Vagina (tissue), 2 donors: ENCODE data around the gene LRP2.

ENCODE experiments used
- POLR2A ChIP-seq, 2 donors: fragments of 450-650 bp; IDR thresholded peaks; one replicate each; pipeline ENCODE4 v1.6.1; 2017; ENCODE audit warnings: antibody characterized with exemption in 2 of 2, mild to moderate bottlenecking in 2 of 2, moderate library complexity in 2 of 2
- POLR2AphosphoS5 ChIP-seq, 2 donors: sonication (generic); formaldehyde crosslinking; IDR thresholded peaks; one replicate each; pipeline ENCODE4 v1.9.0; 2017; ENCODE audit warnings: antibody characterized with exemption in 2 of 2, mild to moderate bottlenecking in 2 of 2, low read depth in 1 of 2; ENCODE audit not compliant: insufficient read depth in 1 of 2
- TF ChIP-seq, protein P1 (sequence below), 3 experiments: fragments of 450-650 bp in 2 of 3; fragments of 200-600 bp in 1 of 3; sonication (generic) in 1 of 3; IDR thresholded peaks; one replicate each; pipeline ENCODE4 v1.5.1; 2017 to 2019; ENCODE audit warnings: antibody characterized with exemption in 3 of 3, mild to moderate bottlenecking in 2 of 3, moderate library complexity in 2 of 3

DNA sequence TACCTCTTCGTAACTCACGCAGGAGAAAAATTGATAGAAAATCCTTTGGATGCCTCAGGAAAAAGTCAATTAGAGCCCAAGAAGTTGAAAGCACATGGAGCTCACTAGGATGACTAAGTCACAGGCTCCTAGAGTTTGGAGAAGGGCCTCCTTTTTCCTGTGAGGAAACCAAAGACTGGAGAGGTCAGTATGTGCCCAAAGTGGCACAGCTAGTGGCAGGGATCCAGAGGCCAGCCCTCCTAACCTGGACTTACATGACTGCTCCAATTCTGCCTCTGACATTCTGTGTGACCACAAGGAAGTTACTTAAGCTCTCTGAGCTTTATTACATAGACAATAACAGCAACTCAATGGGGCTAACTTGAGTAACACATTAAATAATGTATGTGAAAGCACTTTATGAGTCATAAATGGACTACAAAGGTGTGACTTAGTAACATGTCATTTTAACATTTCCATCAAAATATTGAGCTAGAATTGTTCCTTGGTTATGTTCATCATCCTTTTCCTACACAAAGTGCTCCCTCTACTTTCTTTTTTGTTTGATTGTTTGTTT lies 201.3 kb downstream of the LRP2 start:
- TF ChIP-seq, protein P1, sequence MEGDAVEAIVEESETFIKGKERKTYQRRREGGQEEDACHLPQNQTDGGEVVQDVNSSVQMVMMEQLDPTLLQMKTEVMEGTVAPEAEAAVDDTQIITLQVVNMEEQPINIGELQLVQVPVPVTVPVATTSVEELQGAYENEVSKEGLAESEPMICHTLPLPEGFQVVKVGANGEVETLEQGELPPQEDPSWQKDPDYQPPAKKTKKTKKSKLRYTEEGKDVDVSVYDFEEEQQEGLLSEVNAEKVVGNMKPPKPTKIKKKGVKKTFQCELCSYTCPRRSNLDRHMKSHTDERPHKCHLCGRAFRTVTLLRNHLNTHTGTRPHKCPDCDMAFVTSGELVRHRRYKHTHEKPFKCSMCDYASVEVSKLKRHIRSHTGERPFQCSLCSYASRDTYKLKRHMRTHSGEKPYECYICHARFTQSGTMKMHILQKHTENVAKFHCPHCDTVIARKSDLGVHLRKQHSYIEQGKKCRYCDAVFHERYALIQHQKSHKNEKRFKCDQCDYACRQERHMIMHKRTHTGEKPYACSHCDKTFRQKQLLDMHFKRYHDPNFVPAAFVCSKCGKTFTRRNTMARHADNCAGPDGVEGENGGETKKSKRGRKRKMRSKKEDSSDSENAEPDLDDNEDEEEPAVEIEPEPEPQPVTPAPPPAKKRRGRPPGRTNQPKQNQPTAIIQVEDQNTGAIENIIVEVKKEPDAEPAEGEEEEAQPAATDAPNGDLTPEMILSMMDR (IDR thresholded peaks at IDR 0.05), result no peak
- TF ChIP-seq POLR2A (IDR thresholded peaks at IDR 0.05), result no peak
- no peak for TF ChIP-seq POLR2AphosphoS5 (IDR thresholded peaks at IDR 0.05; ENCODE audit: insufficient read depth in 1 of 2, low read depth in 1 of 2)
